ENCODE measurements around the gene TMEM63C.

- TF ChIP-seq, protein P1, sequence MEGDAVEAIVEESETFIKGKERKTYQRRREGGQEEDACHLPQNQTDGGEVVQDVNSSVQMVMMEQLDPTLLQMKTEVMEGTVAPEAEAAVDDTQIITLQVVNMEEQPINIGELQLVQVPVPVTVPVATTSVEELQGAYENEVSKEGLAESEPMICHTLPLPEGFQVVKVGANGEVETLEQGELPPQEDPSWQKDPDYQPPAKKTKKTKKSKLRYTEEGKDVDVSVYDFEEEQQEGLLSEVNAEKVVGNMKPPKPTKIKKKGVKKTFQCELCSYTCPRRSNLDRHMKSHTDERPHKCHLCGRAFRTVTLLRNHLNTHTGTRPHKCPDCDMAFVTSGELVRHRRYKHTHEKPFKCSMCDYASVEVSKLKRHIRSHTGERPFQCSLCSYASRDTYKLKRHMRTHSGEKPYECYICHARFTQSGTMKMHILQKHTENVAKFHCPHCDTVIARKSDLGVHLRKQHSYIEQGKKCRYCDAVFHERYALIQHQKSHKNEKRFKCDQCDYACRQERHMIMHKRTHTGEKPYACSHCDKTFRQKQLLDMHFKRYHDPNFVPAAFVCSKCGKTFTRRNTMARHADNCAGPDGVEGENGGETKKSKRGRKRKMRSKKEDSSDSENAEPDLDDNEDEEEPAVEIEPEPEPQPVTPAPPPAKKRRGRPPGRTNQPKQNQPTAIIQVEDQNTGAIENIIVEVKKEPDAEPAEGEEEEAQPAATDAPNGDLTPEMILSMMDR (IDR thresholded peaks at IDR 0.05; ENCODE audit: insufficient read depth, low read length, poor library complexity, severe bottlenecking): no peak
- no peak for TF ChIP-seq EZH2phosphoT487 (conservative IDR thresholded peaks at IDR 0.05; ENCODE audit: low read length)
These were observed 42.6 kb downstream of the TMEM63C start for GRCh38 chr14:77224212-77224611.
